ENCODE measurements around the gene MCM7.

DNA sequence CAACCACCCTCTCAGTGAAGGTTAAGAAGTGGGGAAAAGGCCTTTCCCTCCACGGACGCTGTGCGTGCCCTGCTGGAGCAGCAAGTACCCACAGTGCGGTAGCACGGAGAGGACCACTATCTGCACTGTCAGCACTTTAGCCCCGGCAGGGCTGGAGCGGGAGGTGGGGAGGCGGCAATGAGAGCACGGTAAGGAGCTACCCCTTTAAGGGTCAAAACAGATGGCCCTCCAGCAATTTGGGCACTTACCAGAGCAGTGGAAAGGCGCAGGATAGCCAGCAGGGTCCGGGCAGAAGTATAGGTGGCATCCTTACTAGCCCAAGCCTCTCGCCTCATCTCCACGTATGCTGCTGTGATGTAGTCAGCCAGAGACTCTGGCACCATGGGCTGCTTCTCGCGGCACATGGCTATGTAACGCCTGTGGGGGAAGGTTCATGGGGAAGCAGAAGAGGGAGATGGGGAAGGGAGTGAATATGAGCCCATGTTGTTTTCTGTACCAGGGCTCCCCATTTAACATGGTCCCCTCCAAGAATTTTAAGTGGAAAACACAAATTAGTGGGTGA lies 7.2 kb downstream of the MCM7 start:
- TF ChIP-seq, protein P1, sequence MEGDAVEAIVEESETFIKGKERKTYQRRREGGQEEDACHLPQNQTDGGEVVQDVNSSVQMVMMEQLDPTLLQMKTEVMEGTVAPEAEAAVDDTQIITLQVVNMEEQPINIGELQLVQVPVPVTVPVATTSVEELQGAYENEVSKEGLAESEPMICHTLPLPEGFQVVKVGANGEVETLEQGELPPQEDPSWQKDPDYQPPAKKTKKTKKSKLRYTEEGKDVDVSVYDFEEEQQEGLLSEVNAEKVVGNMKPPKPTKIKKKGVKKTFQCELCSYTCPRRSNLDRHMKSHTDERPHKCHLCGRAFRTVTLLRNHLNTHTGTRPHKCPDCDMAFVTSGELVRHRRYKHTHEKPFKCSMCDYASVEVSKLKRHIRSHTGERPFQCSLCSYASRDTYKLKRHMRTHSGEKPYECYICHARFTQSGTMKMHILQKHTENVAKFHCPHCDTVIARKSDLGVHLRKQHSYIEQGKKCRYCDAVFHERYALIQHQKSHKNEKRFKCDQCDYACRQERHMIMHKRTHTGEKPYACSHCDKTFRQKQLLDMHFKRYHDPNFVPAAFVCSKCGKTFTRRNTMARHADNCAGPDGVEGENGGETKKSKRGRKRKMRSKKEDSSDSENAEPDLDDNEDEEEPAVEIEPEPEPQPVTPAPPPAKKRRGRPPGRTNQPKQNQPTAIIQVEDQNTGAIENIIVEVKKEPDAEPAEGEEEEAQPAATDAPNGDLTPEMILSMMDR (conservative IDR thresholded peaks at IDR 0.05; ENCODE audit: low read length): no peak
- TF ChIP-seq EZH2phosphoT487 (IDR thresholded peaks at IDR 0.05; ENCODE audit: borderline replicate concordance): no peak
